ENCODE measurements around the gene OXCT2. TPM values are rescaled to one million over a fixed set of nuclear protein-coding genes. Genes with fewer than 3 reads are reported as not detected.

OXCT2 gene
- total RNA-seq, 2 experiments from 2014 or later: not detected

GRCh38 chr1:39754026-39754570 is 17.1 kb downstream of the OXCT2 start:
- Histone ChIP-seq H3K36me3 (ENCODE audit: insufficient read depth, low read length) (peaks cover 93% of the 10 kb centered on the region), H3K27me3 (ENCODE audit: control insufficient read depth in 1 of 2, insufficient read depth in 2 of 2, low read length in 2 of 2) (no peaks in the 10 kb centered on the region), H3K4me1 (ENCODE audit: insufficient read depth, low read length) (no peaks in the 10 kb centered on the region), H3K9me3 (ENCODE audit: control insufficient read depth in 1 of 2, insufficient read depth in 1 of 2, low read length in 2 of 2) (no peaks in the 10 kb centered on the region), H3K27ac (ENCODE audit: low read depth in 1 of 2, low read length in 2 of 2) (no peak overlapping the region), H3K4me3 (ENCODE audit: low read length) (no peak overlapping the region)
- no peak for ATAC-seq (ENCODE audit: poor library complexity)
- no peak for TF ChIP-seq CTCF (IDR thresholded peaks at IDR 0.05)
- CTCF ChIA-PET: no interaction called here
- Mint-ChIP-seq H3K27me3 (no peaks in the 10 kb centered on the region), H3K36me3 (ENCODE audit: low read depth) (peaks cover 99% of the 10 kb centered on the region), H3K9me3 (no peaks in the 10 kb centered on the region), H3K4me1 (ENCODE audit: low read depth) (no peaks in the 10 kb centered on the region), H3K4me3 (no peak overlapping the region), H3K27ac (no peak overlapping the region)
- intact Hi-C loops (cut with DNase I, micrococcal nuclease): no loop called here
- POLR2A ChIA-PET: no interaction called here
- DNase-seq: no peak

GRCh38 chr1:39753132-39754025 is 17.8 kb downstream of the OXCT2 start:
- no peak for ATAC-seq (ENCODE audit: poor library complexity)
- H3K27ac ChIP-seq (ENCODE audit: low read depth in 1 of 2, low read length in 2 of 2): no peak overlapping the region
- no peaks in the 10 kb centered on the region for H3K9me3 ChIP-seq (ENCODE audit: control insufficient read depth in 1 of 2, insufficient read depth in 1 of 2, low read length in 2 of 2)
- CTCF ChIA-PET: no interaction called here
- Mint-ChIP-seq H3K4me3 (no peak overlapping the region), H3K36me3 (ENCODE audit: low read depth) (peaks cover 99% of the 10 kb centered on the region), H3K27ac (no peak overlapping the region), H3K9me3 (no peaks in the 10 kb centered on the region), H3K4me1 (ENCODE audit: low read depth) (no peaks in the 10 kb centered on the region), H3K27me3 (no peaks in the 10 kb centered on the region)
- H3K27me3 ChIP-seq (ENCODE audit: control insufficient read depth in 1 of 2, insufficient read depth in 2 of 2, low read length in 2 of 2): no peaks in the 10 kb centered on the region
- H3K4me3 ChIP-seq (ENCODE audit: low read length): no peak overlapping the region
- H3K36me3 ChIP-seq (ENCODE audit: insufficient read depth, low read length): peaks cover 98% of the 10 kb centered on the region
- no peaks in the 10 kb centered on the region for H3K4me1 ChIP-seq (ENCODE audit: insufficient read depth, low read length)
- TF ChIP-seq CTCF (IDR thresholded peaks at IDR 0.05): no peak
- intact Hi-C loops (cut with DNase I, micrococcal nuclease): no loop called here
- POLR2A ChIA-PET: no interaction called here
- DNase-seq: no peak

GRCh38 chr1:39752703-39753102 is 18.4 kb downstream of the OXCT2 start:
- Histone ChIP-seq H3K4me1 (ENCODE audit: insufficient read depth, low read length) (no peaks in the 10 kb centered on the region), H3K36me3 (ENCODE audit: insufficient read depth, low read length) (peaks cover 99% of the 10 kb centered on the region), H3K9me3 (ENCODE audit: control insufficient read depth in 1 of 2, insufficient read depth in 1 of 2, low read length in 2 of 2) (no peaks in the 10 kb centered on the region), H3K27me3 (ENCODE audit: control insufficient read depth in 1 of 2, insufficient read depth in 2 of 2, low read length in 2 of 2) (no peaks in the 10 kb centered on the region), H3K27ac (ENCODE audit: low read depth in 1 of 2, low read length in 2 of 2) (no peak overlapping the region), H3K4me3 (ENCODE audit: low read length) (no peak overlapping the region)
- intact Hi-C loops (cut with DNase I, micrococcal nuclease): no loop called here
- ChIA-PET CTCF (no interaction called here), POLR2A (no interaction called here)
- TF ChIP-seq CTCF (IDR thresholded peaks at IDR 0.05): no peak
- no peak overlapping the region for H3K4me3 Mint-ChIP-seq
- DNase-seq: no peak
- H3K9me3 Mint-ChIP-seq: no peaks in the 10 kb centered on the region
- ATAC-seq (ENCODE audit: poor library complexity): no peak
- H3K27ac Mint-ChIP-seq: no peak overlapping the region
- H3K27me3 Mint-ChIP-seq: no peaks in the 10 kb centered on the region
- no peaks in the 10 kb centered on the region for H3K4me1 Mint-ChIP-seq (ENCODE audit: low read depth)
- peaks cover 99% of the 10 kb centered on the region for H3K36me3 Mint-ChIP-seq (ENCODE audit: low read depth)

Data from CD4-positive, alpha-beta T cell (primary cell).